Epithelial cell of proximal tubule (primary cell): ENCODE data around the gene SRGAP3. TPM values are rescaled to one million over a fixed set of nuclear protein-coding genes. Genes with fewer than 3 reads are reported as not detected.

Source experiments
- DNase-seq: peaks from one replicate; pipeline ENCODE4 v3.0.0-alpha.2; 2011; ENCODE audit warnings: low read depth
- H3K4me3 ChIP-seq: 2 replicates; pipeline ENCODE4 v1.5.1; 2011; ENCODE audit warnings: low read depth, mild to moderate bottlenecking, low read length
- total RNA-seq: library from RNA; depleted of rRNA; stranded (reverse); fragments of >200 nt; gene quantifications from 2 replicates; pipeline ENCODE4 v1.2.3, GENCODE V29; 2015
- TF ChIP-seq, protein P1 (sequence below): conservative IDR thresholded peaks from 2 replicates; pipeline ENCODE4 v1.5.1; 2012; ENCODE audit warnings: low read depth, mild to moderate bottlenecking, low read length

SRGAP3 gene
- total RNA-seq, 1 donor from 2014 or later, result 3.4 TPM

- no peak overlapping the region for H3K4me3 ChIP-seq
- DNase-seq, result no peak
- TF ChIP-seq, protein P1, sequence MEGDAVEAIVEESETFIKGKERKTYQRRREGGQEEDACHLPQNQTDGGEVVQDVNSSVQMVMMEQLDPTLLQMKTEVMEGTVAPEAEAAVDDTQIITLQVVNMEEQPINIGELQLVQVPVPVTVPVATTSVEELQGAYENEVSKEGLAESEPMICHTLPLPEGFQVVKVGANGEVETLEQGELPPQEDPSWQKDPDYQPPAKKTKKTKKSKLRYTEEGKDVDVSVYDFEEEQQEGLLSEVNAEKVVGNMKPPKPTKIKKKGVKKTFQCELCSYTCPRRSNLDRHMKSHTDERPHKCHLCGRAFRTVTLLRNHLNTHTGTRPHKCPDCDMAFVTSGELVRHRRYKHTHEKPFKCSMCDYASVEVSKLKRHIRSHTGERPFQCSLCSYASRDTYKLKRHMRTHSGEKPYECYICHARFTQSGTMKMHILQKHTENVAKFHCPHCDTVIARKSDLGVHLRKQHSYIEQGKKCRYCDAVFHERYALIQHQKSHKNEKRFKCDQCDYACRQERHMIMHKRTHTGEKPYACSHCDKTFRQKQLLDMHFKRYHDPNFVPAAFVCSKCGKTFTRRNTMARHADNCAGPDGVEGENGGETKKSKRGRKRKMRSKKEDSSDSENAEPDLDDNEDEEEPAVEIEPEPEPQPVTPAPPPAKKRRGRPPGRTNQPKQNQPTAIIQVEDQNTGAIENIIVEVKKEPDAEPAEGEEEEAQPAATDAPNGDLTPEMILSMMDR, result no peak
Measured at GRCh38 chr3:9218514-9218846, 31.0 kb downstream of the SRGAP3 start.

- no peak overlapping the region for H3K4me3 ChIP-seq
- no peak for DNase-seq
- TF ChIP-seq, protein P1, result no peak
Measured at GRCh38 chr3:9217784-9218513, 31.5 kb downstream of the SRGAP3 start.

- no peak for DNase-seq
- H3K4me3 ChIP-seq, result no peak overlapping the region
- TF ChIP-seq, protein P1, result no peak
Measured at GRCh38 chr3:9216736-9217135, 32.7 kb downstream of the SRGAP3 start.

GRCh38 chr3:9214599-9214998 lies 34.8 kb downstream of the SRGAP3 start:
- no peak overlapping the region for H3K4me3 ChIP-seq
- TF ChIP-seq, protein P1, result no peak
- no peak for DNase-seq

- TF ChIP-seq, protein P1, result no peak
- no peak overlapping the region for H3K4me3 ChIP-seq
- DNase-seq, result no peak
Measured at GRCh38 chr3:9214185-9214584, 35.3 kb downstream of the SRGAP3 start.

DNA sequence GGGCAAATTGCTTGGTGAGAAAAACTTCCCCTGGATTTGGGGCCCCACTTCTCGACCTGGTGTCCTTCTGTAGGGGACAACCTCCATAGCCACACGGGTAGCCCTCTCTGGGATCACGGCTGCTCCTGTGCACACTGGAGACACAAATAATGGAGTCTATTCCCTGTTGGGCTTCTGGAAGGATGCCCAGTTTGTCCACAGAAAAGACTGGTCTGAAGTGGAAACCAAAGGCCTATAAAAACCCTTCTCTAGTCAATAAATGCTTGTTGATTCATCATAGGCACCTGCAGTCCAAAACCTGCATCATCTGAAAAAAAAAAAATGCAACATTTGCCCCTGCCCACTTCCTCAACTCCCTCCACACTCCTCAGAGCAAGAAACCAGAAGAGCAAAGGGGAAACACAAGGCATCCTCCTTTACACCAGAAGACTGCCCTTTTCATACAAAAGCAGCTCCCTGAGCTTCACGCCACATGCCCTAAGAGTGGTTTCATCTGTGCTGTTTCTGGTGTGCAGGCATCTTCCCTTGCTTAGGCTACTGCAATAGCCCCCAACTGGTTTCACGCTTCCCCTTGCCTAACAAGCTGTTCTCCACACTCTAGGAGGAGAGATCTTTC lies 36.3 kb downstream of the SRGAP3 start:
- DNase-seq, result no peak
- no peak overlapping the region for H3K4me3 ChIP-seq
- TF ChIP-seq, protein P1, result no peak
